ENCODE results near the gene LPIN3. TPM values are rescaled to one million over a fixed set of nuclear protein-coding genes. Genes with fewer than 3 reads are reported as not detected.

The LPIN3 gene
- polyA plus RNA-seq, 1 donor from 2014 or later, result not detected

GRCh38 chr20:41364967-41365765 lies 24.5 kb downstream of the LPIN3 start:
- Mint-ChIP-seq H3K27ac (no peak overlapping the region), H3K36me3 (no peaks in the 10 kb centered on the region), H3K27me3 (peaks cover 21% of the 10 kb centered on the region), H3K9me3 (no peaks in the 10 kb centered on the region), H3K4me3 (no peak overlapping the region), H3K4me1 (no peaks in the 10 kb centered on the region)

GRCh38 chr20:41365777-41366545 lies 25.3 kb downstream of the LPIN3 start:
- Mint-ChIP-seq H3K27ac (no peak overlapping the region), H3K4me1 (no peaks in the 10 kb centered on the region), H3K27me3 (peaks cover 21% of the 10 kb centered on the region), H3K36me3 (no peaks in the 10 kb centered on the region), H3K4me3 (no peak overlapping the region), H3K9me3 (peaks cover 0 to 1% (median 0%) of the 10 kb centered on the region in 3 donors)

GRCh38 chr20:41366546-41367392 lies 26.1 kb downstream of the LPIN3 start, which contains the start of gene EMILIN3:
Gene EMILIN3 (minus strand): TSS chr20:41366818. CDS start chr20:41366634, 184 bp downstream.
- Mint-ChIP-seq H3K27me3 (peaks cover 24% of the 10 kb centered on the region), H3K9me3 (peaks cover 0 to 6% (median 3%) of the 10 kb centered on the region in 3 donors), H3K36me3 (peaks cover 2% of the 10 kb centered on the region), H3K4me1 (no peaks in the 10 kb centered on the region), H3K27ac (no peak within 1 kb of the TSS), H3K4me3 (no peak within 1 kb of the TSS)

- H3K4me1 Mint-ChIP-seq, result no peaks in the 10 kb centered on the region
- no peak overlapping the region for H3K4me3 Mint-ChIP-seq
- peaks cover 24% of the 10 kb centered on the region for H3K27me3 Mint-ChIP-seq
- H3K9me3 Mint-ChIP-seq, result peaks cover 0 to 6% (median 3%) of the 10 kb centered on the region in 3 donors
- peaks cover 2% of the 10 kb centered on the region for H3K36me3 Mint-ChIP-seq
- no peak overlapping the region for H3K27ac Mint-ChIP-seq
Observed at GRCh38 chr20:41367393-41367695, 26.7 kb downstream of the LPIN3 start.

- H3K27ac Mint-ChIP-seq, result no peak overlapping the region
- H3K4me3 Mint-ChIP-seq, result no peak overlapping the region
- peaks cover 2% of the 10 kb centered on the region for H3K36me3 Mint-ChIP-seq
- H3K9me3 Mint-ChIP-seq, result peaks cover 0 to 6% (median 3%) of the 10 kb centered on the region in 3 donors
- H3K27me3 Mint-ChIP-seq, result peaks cover 24% of the 10 kb centered on the region
- no peaks in the 10 kb centered on the region for H3K4me1 Mint-ChIP-seq
Observed at GRCh38 chr20:41367956-41368355, 27.3 kb downstream of the LPIN3 start.

GRCh38 chr20:41369673-41370072 lies 29.1 kb downstream of the LPIN3 start:
- Mint-ChIP-seq H3K4me1 (no peaks in the 10 kb centered on the region), H3K27ac (no peak overlapping the region), H3K27me3 (peaks cover 34% of the 10 kb centered on the region), H3K36me3 (peaks cover 2% of the 10 kb centered on the region), H3K9me3 (peaks cover 0 to 6% (median 3%) of the 10 kb centered on the region in 3 donors), H3K4me3 (no peak overlapping the region)

GRCh38 chr20:41370176-41370575 lies 29.6 kb downstream of the LPIN3 start:
- Mint-ChIP-seq H3K27me3 (peaks cover 33% of the 10 kb centered on the region), H3K27ac (no peak overlapping the region), H3K9me3 (peaks cover 0 to 6% (median 3%) of the 10 kb centered on the region in 3 donors), H3K36me3 (peaks cover 2% of the 10 kb centered on the region), H3K4me3 (no peak overlapping the region), H3K4me1 (no peaks in the 10 kb centered on the region)

GRCh38 chr20:41371371-41371770 lies 30.8 kb downstream of the LPIN3 start:
- Mint-ChIP-seq H3K9me3 (peaks cover 0 to 6% (median 3%) of the 10 kb centered on the region in 3 donors), H3K4me3 (no peak overlapping the region), H3K27me3 (peaks cover 30% of the 10 kb centered on the region), H3K27ac (no peak overlapping the region), H3K4me1 (no peaks in the 10 kb centered on the region), H3K36me3 (peaks cover 2% of the 10 kb centered on the region)

- Mint-ChIP-seq H3K36me3 (peaks cover 3% of the 10 kb centered on the region), H3K9me3 (peaks cover 0 to 6% (median 3%) of the 10 kb centered on the region in 3 donors), H3K27me3 (peaks cover 34% of the 10 kb centered on the region), H3K27ac (no peak overlapping the region), H3K4me3 (no peak overlapping the region), H3K4me1 (no peaks in the 10 kb centered on the region)
Observed at GRCh38 chr20:41373251-41373783, 32.7 kb downstream of the LPIN3 start.

- peaks cover 31% of the 10 kb centered on the region for H3K27me3 Mint-ChIP-seq
- H3K27ac Mint-ChIP-seq, result no peak overlapping the region
- H3K4me3 Mint-ChIP-seq, result no peak overlapping the region
- H3K4me1 Mint-ChIP-seq, result no peaks in the 10 kb centered on the region
- H3K36me3 Mint-ChIP-seq, result peaks cover 3% of the 10 kb centered on the region
- H3K9me3 Mint-ChIP-seq, result peaks cover 0 to 6% (median 3%) of the 10 kb centered on the region in 3 donors
Observed at GRCh38 chr20:41373931-41374920, 33.6 kb downstream of the LPIN3 start.

- peaks cover 33% of the 10 kb centered on the region for H3K27me3 Mint-ChIP-seq
- H3K4me3 Mint-ChIP-seq, result peak overlapping the region in 1 of 4 donors; percentile 37
- H3K4me1 Mint-ChIP-seq, result no peaks in the 10 kb centered on the region
- no peak overlapping the region for H3K27ac Mint-ChIP-seq
- peaks cover 0 to 6% (median 3%) of the 10 kb centered on the region in 3 donors for H3K9me3 Mint-ChIP-seq
- peaks cover 3% of the 10 kb centered on the region for H3K36me3 Mint-ChIP-seq
Observed at GRCh38 chr20:41375846-41376245, 35.2 kb downstream of the LPIN3 start.

- Mint-ChIP-seq H3K9me3 (peaks cover 0 to 1% (median 1%) of the 10 kb centered on the region in 3 donors), H3K36me3 (peaks cover 1% of the 10 kb centered on the region), H3K27ac (no peak overlapping the region), H3K4me1 (no peaks in the 10 kb centered on the region), H3K4me3 (peak overlapping the region in 1 of 4 donors; percentile 51), H3K27me3 (peaks cover 31% of the 10 kb centered on the region)
Observed at GRCh38 chr20:41376349-41376748, 35.7 kb downstream of the LPIN3 start.

GRCh38 chr20:41377275-41377674 lies 36.7 kb downstream of the LPIN3 start:
- H3K27ac Mint-ChIP-seq, result no peak overlapping the region
- H3K9me3 Mint-ChIP-seq, result no peaks in the 10 kb centered on the region
- no peak overlapping the region for H3K4me3 Mint-ChIP-seq
- H3K27me3 Mint-ChIP-seq, result peaks cover 30% of the 10 kb centered on the region
- H3K4me1 Mint-ChIP-seq, result no peaks in the 10 kb centered on the region
- peaks cover 1% of the 10 kb centered on the region for H3K36me3 Mint-ChIP-seq
